Measurements from ENCODE around the gene ITPR1.

Gene ITPR1

DNA sequence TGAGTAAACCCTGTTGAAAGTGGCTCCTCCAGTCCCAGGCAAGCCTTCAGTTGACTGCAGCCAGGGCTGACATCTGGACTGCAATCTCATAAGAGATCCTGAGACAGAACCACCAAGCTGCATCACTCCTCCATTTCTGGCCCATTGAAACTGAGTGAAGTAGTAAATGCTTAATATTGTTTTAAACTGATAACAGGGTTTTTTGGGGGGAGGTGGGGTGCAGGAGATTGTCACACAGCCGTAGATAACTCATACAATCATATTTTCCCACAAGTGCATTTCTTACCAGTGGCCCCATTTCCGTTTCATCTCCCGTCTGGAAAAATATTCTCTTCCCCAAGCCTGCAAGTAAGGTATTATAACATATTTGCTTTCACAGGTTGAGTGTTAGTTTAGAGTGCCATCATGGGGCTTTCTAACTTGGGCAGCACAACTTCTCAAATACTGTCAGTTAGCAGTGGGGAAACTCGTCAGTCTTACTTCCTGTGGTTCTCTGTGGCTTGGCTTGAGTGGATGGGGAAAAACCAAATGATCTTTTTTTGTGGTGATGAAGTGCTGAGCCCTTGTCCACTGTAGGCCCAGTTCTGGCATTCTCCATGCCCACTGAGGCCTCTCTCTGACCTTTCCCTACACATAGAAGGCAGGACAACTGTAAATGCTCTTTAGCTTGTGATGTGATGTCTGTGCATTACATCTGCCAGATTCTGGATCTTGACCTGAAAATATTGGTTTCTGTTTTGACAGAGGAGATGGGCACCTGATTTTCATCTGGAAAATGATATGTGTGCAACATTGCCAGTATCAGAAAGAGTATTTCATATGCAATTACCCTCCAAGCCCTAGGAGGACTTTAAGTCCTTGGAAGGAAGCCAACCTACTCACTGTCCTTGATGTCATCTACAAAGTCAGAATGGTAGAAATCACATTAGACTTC, 396.0 kb downstream of the ITPR1 start:
- Histone ChIP-seq H3K9me3 (ENCODE audit: control insufficient read depth, low read length) (no peaks in the 10 kb centered on the region), H3K27me3 (ENCODE audit: control insufficient read depth, insufficient read depth, low read length, poor library complexity, severe bottlenecking) (no peaks in the 10 kb centered on the region), H3K27ac (ENCODE audit: insufficient read depth, low read depth, low read length, poor library complexity, severe bottlenecking) (no peak overlapping the region), H3K4me1 (ENCODE audit: control insufficient read depth, insufficient read depth, low read length) (no peaks in the 10 kb centered on the region), H3K4me3 (ENCODE audit: insufficient read depth, low read depth, low read length) (no peak overlapping the region), H3K36me3 (ENCODE audit: control insufficient read depth, insufficient read depth, low read length) (no peaks in the 10 kb centered on the region)
- 96 to 100% methylated on average over 1 to 4 of the region's 4 CpGs for WGBS, 2 experiments

DNA sequence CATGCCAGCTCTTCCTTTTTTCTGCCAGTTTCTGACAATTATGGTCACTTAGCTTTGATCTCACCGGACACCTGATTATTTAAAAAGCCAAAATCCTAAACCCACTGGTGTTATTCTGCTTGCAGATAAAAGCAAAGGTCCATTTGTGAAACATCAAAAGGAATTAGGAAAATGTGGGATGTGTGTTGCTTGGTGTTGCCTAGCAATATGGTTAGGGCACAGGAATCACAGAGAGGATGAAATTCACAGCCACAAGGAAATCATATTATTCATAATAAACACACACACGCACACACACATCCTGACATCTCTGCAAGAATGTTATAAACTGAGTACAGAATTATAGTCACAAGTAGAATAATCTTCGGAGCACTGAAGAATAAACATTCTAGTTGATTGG, 396.7 kb downstream of the ITPR1 start:
- no peaks in the 10 kb centered on the region for H3K9me3 ChIP-seq (ENCODE audit: control insufficient read depth, low read length)
- H3K36me3 ChIP-seq (ENCODE audit: control insufficient read depth, insufficient read depth, low read length), result no peaks in the 10 kb centered on the region
- H3K27ac ChIP-seq (ENCODE audit: insufficient read depth, low read depth, low read length, poor library complexity, severe bottlenecking), result no peak overlapping the region
- 88 to 98% methylated on average over 1 to 2 of the region's 3 CpGs for WGBS, 2 experiments
- no peak overlapping the region for H3K4me3 ChIP-seq (ENCODE audit: insufficient read depth, low read depth, low read length)
- H3K27me3 ChIP-seq (ENCODE audit: control insufficient read depth, insufficient read depth, low read length, poor library complexity, severe bottlenecking), result no peaks in the 10 kb centered on the region
- no peaks in the 10 kb centered on the region for H3K4me1 ChIP-seq (ENCODE audit: control insufficient read depth, insufficient read depth, low read length)

DNA sequence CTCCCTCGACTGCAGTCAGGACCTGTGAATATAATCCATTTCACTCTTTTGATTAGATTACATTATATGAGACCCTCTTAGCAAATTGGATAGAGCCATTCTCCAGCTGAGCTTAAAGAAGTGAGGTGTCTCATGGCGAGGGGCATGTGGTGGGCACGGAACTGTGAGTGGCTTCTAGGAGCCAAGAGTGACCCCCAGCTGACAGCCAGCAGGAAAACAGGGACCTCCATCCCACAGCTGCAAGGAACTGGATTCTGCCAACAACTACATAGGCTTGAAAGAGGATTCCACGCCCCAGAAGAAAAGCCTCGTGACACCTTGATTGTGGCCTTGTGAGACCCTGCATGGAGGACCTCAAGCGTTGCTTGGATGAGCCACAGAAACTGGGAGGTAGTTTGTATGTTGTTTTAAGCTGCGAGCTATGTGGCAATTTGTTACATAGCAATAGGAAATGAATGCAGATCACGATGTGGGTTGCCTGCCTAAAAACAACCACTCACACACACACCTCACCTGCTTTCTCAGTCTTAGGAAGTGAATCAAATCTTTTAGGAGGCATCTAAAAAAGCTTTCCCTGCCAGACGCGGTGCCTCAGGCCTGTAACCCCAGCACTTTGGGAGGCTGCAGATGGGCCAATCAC, 401.9 kb downstream of the ITPR1 start:
- no peak overlapping the region for H3K27ac ChIP-seq (ENCODE audit: insufficient read depth, low read depth, low read length, poor library complexity, severe bottlenecking)
- 91 to 95% methylated on average over 9 to 10 of the region's 10 CpGs for WGBS, 2 experiments
- H3K4me3 ChIP-seq (ENCODE audit: insufficient read depth, low read depth, low read length), result no peak overlapping the region
- no peaks in the 10 kb centered on the region for H3K9me3 ChIP-seq (ENCODE audit: control insufficient read depth, low read length)
- no peaks in the 10 kb centered on the region for H3K36me3 ChIP-seq (ENCODE audit: control insufficient read depth, insufficient read depth, low read length)
- H3K4me1 ChIP-seq (ENCODE audit: control insufficient read depth, insufficient read depth, low read length), result no peaks in the 10 kb centered on the region
- H3K27me3 ChIP-seq (ENCODE audit: control insufficient read depth, insufficient read depth, low read length, poor library complexity, severe bottlenecking), result no peaks in the 10 kb centered on the region

DNA sequence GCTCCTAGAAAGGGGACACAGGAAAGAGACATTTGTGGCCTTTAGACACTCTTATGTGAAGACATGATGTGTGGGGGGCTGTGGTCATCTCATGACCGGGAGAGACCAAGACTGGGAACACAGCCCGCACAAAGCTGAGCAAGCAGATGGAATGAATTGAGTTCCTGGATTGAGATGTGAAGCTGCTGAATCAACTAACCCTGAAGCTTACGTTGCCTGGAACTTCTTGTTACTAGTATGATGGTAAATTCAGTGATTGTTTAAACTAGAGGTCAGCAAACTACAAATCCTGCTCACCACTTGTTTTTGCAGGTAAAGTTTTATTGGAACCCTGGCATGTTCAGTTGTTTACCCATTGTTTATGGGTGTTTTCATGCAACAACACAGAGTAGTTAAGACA, 402.7 kb downstream of the ITPR1 start:
- Histone ChIP-seq H3K27ac (ENCODE audit: insufficient read depth, low read depth, low read length, poor library complexity, severe bottlenecking) (no peak overlapping the region), H3K4me3 (ENCODE audit: insufficient read depth, low read depth, low read length) (no peak overlapping the region)
- whole genome bisulfite sequencing, 2 experiments, result 95 to 99% methylated on average over 3 of the region's 3 CpGs

More for the DNA sequence above, 402.7 kb downstream of the ITPR1 start:
- Histone ChIP-seq H3K27me3 (ENCODE audit: control insufficient read depth, insufficient read depth, low read length, poor library complexity, severe bottlenecking) (no peaks in the 10 kb centered on the region), H3K4me1 (ENCODE audit: control insufficient read depth, insufficient read depth, low read length) (no peaks in the 10 kb centered on the region), H3K9me3 (ENCODE audit: control insufficient read depth, low read length) (no peaks in the 10 kb centered on the region), H3K36me3 (ENCODE audit: control insufficient read depth, insufficient read depth, low read length) (no peaks in the 10 kb centered on the region)

All from ectodermal cell (in vitro differentiated cells).